ENCODE results near the gene CCN5.
A peak's percentile ranks its signal among the peaks of the same experiment; 100 is the strongest.

DNA sequence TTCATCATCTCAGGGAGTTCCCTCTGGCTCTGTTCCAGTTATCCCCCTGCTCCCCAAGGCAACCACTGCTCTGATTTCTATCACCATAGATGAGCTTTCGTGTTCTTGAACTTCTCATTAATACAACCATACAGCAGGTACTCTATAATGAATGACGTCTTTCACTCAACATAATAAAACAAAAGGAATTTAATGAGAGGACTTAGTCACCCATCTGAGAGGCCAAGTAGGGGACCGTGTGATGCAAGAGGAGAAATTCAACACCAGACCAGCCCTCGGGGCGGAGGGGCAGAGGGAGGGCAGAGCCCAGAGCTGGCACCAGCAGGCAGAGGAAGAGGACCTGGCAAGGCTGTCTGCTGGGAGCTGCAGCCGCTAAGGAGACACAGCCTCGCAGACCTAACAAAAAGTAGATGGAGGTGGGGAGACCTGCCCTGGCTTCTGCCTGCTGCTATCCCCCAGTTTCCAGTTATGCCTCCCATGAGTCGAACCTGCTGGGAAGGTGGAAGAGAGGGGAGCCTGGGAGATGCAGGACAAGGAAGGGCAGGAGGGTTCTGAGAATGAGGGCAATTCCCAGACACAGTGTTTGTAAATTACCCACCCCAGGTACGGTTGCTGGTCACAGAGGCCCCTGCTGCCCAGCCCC is 13.8 kb downstream of the CCN5 start:
- TF ChIP-seq, protein P1, sequence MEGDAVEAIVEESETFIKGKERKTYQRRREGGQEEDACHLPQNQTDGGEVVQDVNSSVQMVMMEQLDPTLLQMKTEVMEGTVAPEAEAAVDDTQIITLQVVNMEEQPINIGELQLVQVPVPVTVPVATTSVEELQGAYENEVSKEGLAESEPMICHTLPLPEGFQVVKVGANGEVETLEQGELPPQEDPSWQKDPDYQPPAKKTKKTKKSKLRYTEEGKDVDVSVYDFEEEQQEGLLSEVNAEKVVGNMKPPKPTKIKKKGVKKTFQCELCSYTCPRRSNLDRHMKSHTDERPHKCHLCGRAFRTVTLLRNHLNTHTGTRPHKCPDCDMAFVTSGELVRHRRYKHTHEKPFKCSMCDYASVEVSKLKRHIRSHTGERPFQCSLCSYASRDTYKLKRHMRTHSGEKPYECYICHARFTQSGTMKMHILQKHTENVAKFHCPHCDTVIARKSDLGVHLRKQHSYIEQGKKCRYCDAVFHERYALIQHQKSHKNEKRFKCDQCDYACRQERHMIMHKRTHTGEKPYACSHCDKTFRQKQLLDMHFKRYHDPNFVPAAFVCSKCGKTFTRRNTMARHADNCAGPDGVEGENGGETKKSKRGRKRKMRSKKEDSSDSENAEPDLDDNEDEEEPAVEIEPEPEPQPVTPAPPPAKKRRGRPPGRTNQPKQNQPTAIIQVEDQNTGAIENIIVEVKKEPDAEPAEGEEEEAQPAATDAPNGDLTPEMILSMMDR (IDR thresholded peaks at IDR 0.05): no peak
- TF ChIP-seq POLR2A (IDR thresholded peaks at IDR 0.05): no peak
- TF ChIP-seq POLR2AphosphoS5 (IDR thresholded peaks at IDR 0.05): peak; percentile 84

Measured in prostate gland (tissue), 2 donors.